Stimulated activated naive CD4-positive, alpha-beta T cell treated with Interleukin-2 at 50 U/mL for 16 hours (primary cell): ENCODE results near the gene TRIM75.
"Not testable (repeated sequence)": the region's sequence is repeated elsewhere in the genome, so short reads cannot be mapped to it uniquely, and the experiment has no call there.

Experiments
- DNase-seq: peaks from one replicate; lab custom pipeline; 2025; lab: John Stamatoyannopoulos, UW

TRIM75 gene

GRCh38 chr4:165077034-165077578, 23.4 kb downstream of the TRIM75 start:
- DNase-seq: no peak

GRCh38 chr4:165079476-165079875, 25.8 kb downstream of the TRIM75 start:
- no peak for DNase-seq

- not testable (repeated sequence) for DNase-seq
These were observed 31.1 kb downstream of the TRIM75 start for GRCh38 chr4:165084787-165085186.

GRCh38 chr4:165085946-165086345, 32.3 kb downstream of the TRIM75 start:
- no peak for DNase-seq

- DNase-seq: no peak
These were observed 34.7 kb downstream of the TRIM75 start for GRCh38 chr4:165088366-165088765.

GRCh38 chr4:165092187-165092586, 38.5 kb downstream of the TRIM75 start:
- not testable (repeated sequence) for DNase-seq

GRCh38 chr4:165094873-165095272, 41.2 kb downstream of the TRIM75 start:
- DNase-seq: no peak

GRCh38 chr4:165095291-165095690, 41.6 kb downstream of the TRIM75 start:
- no peak for DNase-seq

GRCh38 chr4:165096776-165097175, 43.1 kb downstream of the TRIM75 start:
- no peak for DNase-seq

GRCh38 chr4:165101641-165102040, 48.0 kb downstream of the TRIM75 start:
- no peak for DNase-seq

- no peak for DNase-seq
These were observed 52.9 kb downstream of the TRIM75 start for GRCh38 chr4:165106518-165106917.
